SK-N-MC (cell line): ENCODE data around the gene NCAM2.

Experiments
- EZH2 ChIP-seq: fragments of 200-600 bp; sonication (generic); IDR thresholded peaks from one replicate; pipeline ENCODE4 v1.6.1; 2017; ENCODE audit warnings: antibody characterized with exemption
- FOXP2 ChIP-seq: optimal IDR thresholded peaks from 2 replicates; pipeline ENCODE3; 2011; ENCODE audit warnings: mild to moderate bottlenecking, moderate library complexity; ENCODE audit not compliant: insufficient read depth; ENCODE audit errors: extremely low read length, control extremely low read depth
- POLR2AphosphoS5 ChIP-seq: IDR thresholded peaks from 2 replicates; pipeline ENCODE4 v1.6.1; 2012; ENCODE audit warnings: mild to moderate bottlenecking, low read depth, low read length, borderline replicate concordance

DNA sequence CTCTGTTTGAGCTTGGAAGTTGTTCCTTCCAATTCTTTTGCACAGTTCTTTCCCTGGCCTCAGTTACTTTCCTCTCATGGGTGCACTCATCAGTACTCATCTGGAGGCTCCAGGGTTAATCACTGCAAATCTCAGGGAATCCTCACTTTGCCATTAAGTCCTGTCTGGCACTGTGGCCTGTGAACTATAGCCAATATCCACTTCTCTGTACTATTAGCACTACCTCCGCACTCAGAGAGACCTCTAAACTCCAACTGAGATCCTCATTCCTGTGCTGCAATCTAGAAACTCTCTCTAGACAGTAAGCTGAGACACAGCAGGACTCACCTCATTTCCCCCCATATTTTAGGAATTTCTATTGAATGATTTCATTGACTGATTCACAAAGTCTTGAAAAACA, 311.3 kb downstream of the NCAM2 start:
- TF ChIP-seq EZH2 (no peak), POLR2AphosphoS5 (no peak), FOXP2 (no peak)
